Measurements from ENCODE around the gene MCEMP1. TPM values are rescaled to one million over a fixed set of nuclear protein-coding genes. Genes with fewer than 3 reads are reported as not detected.
A peak's percentile ranks its signal among the peaks of the same experiment; 100 is the strongest.

The MCEMP1 gene
- total and polyA plus RNA-seq, 5 donors, result 0.17 to 0.85 (median 0.50) TPM

DNA sequence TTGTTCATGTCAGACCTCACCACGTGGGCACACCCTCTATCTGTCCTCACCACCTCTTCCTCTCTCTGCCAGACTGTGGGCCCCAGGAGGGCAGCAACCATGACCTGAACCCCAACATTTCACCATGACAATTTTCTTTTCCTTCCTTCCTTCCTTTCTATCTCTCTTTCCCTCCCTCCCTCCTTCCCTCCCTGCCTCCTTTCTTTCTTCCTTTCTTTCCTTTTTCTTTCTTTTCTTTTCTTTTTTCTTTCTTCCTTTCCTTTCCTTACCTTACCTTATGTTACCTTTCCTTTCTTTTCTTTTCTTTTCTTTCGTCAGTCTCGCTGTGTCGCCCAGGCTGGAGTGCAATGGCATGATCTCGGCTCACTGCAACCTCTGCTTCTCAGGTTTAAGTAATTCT is 33.7 kb downstream of the MCEMP1 start:
- Histone ChIP-seq H3K4me1 (ENCODE audit: control insufficient read depth, insufficient read depth, low read length) (no peaks in the 10 kb centered on the region), H3K9me3 (ENCODE audit: control insufficient read depth, low read length) (no peaks in the 10 kb centered on the region), H3K27ac (ENCODE audit: low read length) (no peak overlapping the region), H3K27me3 (ENCODE audit: control insufficient read depth, insufficient read depth) (no peaks in the 10 kb centered on the region), H3K4me3 (ENCODE audit: low read length) (no peak overlapping the region)
- DNase-seq, result no peak
- no peak for ATAC-seq
- intact Hi-C loops (cut with DNase I), result no loop called here
- 76% methylated on average over 5 of the region's 5 CpGs for WGBS

- DNase-seq (no peak), ATAC-seq (no peak)
- no peak overlapping the region for H3K27ac ChIP-seq (ENCODE audit: low read length)
- no peak overlapping the region for H3K4me3 ChIP-seq (ENCODE audit: low read length)
- no peaks in the 10 kb centered on the region for H3K27me3 ChIP-seq (ENCODE audit: control insufficient read depth, insufficient read depth)
- peaks cover 1% of the 10 kb centered on the region for H3K9me3 ChIP-seq (ENCODE audit: control insufficient read depth, low read length)
- H3K4me1 ChIP-seq (ENCODE audit: control insufficient read depth, insufficient read depth, low read length), result no peaks in the 10 kb centered on the region
- intact Hi-C loops (cut with DNase I), result no loop called here
- WGBS, result 88% methylated on average over 1 of the region's 1 CpG
Observed at GRCh38 chr19:7715671-7716070, 38.8 kb downstream of the MCEMP1 start.

GRCh38 chr19:7716762-7717161 is 39.9 kb downstream of the MCEMP1 start:
- Histone ChIP-seq H3K27me3 (ENCODE audit: control insufficient read depth, insufficient read depth) (no peaks in the 10 kb centered on the region), H3K4me3 (ENCODE audit: low read length) (no peak overlapping the region), H3K4me1 (ENCODE audit: control insufficient read depth, insufficient read depth, low read length) (no peaks in the 10 kb centered on the region), H3K9me3 (ENCODE audit: control insufficient read depth, low read length) (peaks cover 1% of the 10 kb centered on the region), H3K27ac (ENCODE audit: low read length) (no peak overlapping the region)
- ATAC-seq (no peak), DNase-seq (no peak)
- 88% methylated on average over 1 of the region's 1 CpG for WGBS
- intact Hi-C loops (cut with DNase I), result no loop called here

- Histone ChIP-seq H3K27ac (ENCODE audit: low read length) (no peak overlapping the region), H3K4me1 (ENCODE audit: control insufficient read depth, insufficient read depth, low read length) (no peaks in the 10 kb centered on the region), H3K4me3 (ENCODE audit: low read length) (no peak overlapping the region), H3K9me3 (ENCODE audit: control insufficient read depth, low read length) (peaks cover 1% of the 10 kb centered on the region), H3K27me3 (ENCODE audit: control insufficient read depth, insufficient read depth) (no peaks in the 10 kb centered on the region)
- 53% methylated on average over 8 of the region's 8 CpGs for WGBS
- intact Hi-C loops (cut with DNase I), result no loop called here
- DNase-seq, result no peak
- ATAC-seq, result no peak
Observed at GRCh38 chr19:7718668-7719067, 41.8 kb downstream of the MCEMP1 start.

DNA sequence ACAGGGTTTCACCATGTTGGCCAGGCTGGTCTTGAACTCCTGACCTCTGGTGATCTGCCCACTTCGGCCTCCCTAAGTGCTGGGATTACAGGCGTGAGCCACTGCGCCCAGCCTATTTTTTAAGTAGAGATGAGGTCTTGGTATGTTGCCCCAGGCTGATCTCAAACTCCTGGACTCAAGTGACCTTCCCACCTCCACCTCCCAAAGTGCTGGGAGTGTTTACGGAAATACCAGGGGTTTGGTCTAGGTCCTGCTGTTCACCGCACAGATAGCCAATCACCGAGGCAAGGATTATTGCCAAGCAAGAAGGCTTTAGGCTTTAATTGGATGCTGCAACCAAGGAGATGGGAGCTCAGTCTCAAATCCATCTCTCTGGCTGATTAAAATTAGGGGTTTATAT is 43.5 kb downstream of the MCEMP1 start:
- ATAC-seq (no peak), DNase-seq (no peak)
- H3K4me1 ChIP-seq (ENCODE audit: control insufficient read depth, insufficient read depth, low read length), result no peaks in the 10 kb centered on the region
- intact Hi-C loops (cut with DNase I), result no loop called here
- H3K9me3 ChIP-seq (ENCODE audit: control insufficient read depth, low read length), result peaks cover 1% of the 10 kb centered on the region
- 76% methylated on average over 6 of the region's 6 CpGs for WGBS
- H3K27me3 ChIP-seq (ENCODE audit: control insufficient read depth, insufficient read depth), result no peaks in the 10 kb centered on the region
- H3K4me3 ChIP-seq (ENCODE audit: low read length), result no peak overlapping the region
- no peak overlapping the region for H3K27ac ChIP-seq (ENCODE audit: low read length)

GRCh38 chr19:7722231-7722651 is 45.4 kb downstream of the MCEMP1 start:
- Histone ChIP-seq H3K4me1 (ENCODE audit: control insufficient read depth, insufficient read depth, low read length) (no peaks in the 10 kb centered on the region), H3K27me3 (ENCODE audit: control insufficient read depth, insufficient read depth) (no peaks in the 10 kb centered on the region), H3K4me3 (ENCODE audit: low read length) (no peak overlapping the region), H3K27ac (ENCODE audit: low read length) (no peak overlapping the region), H3K9me3 (ENCODE audit: control insufficient read depth, low read length) (no peaks in the 10 kb centered on the region)
- intact Hi-C loops (cut with DNase I), result no loop called here
- ATAC-seq, result no peak
- 56% methylated on average over 5 of the region's 5 CpGs for WGBS
- no peak for DNase-seq

GRCh38 chr19:7725791-7726190 is 48.9 kb downstream of the MCEMP1 start:
- no peak for ATAC-seq
- DNase-seq, result no peak
- H3K27me3 ChIP-seq (ENCODE audit: control insufficient read depth, insufficient read depth), result peaks cover 2% of the 10 kb centered on the region
- no peaks in the 10 kb centered on the region for H3K9me3 ChIP-seq (ENCODE audit: control insufficient read depth, low read length)
- H3K4me1 ChIP-seq (ENCODE audit: control insufficient read depth, insufficient read depth, low read length), result no peaks in the 10 kb centered on the region
- no peak overlapping the region for H3K4me3 ChIP-seq (ENCODE audit: low read length)
- WGBS, result 48% methylated on average over 2 of the region's 2 CpGs
- intact Hi-C loops (cut with DNase I), result no loop called here
- no peak overlapping the region for H3K27ac ChIP-seq (ENCODE audit: low read length)

DNA sequence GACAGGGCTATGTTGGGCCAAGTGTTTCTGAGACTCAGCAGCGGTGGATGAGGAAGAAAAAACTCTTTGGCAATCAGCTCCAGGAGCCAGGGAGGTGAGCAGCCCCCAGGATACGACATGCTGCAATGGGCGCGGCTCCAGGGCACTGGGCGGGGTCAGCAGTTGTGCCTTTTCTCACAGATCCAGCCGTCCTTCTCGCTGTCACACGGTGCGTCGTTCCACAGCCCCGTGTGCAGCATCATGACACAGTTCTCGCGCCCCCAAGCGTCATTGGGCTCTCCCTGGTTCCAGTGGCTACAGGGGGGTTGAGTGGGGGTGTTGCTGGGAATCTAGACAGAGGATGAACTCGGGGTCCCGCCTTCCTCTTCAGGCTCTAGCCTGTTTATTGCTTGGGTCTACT is 52.3 kb downstream of the MCEMP1 start:
- no peak overlapping the region for H3K4me3 ChIP-seq (ENCODE audit: low read length)
- H3K4me1 ChIP-seq (ENCODE audit: control insufficient read depth, insufficient read depth, low read length), result no peaks in the 10 kb centered on the region
- intact Hi-C loops (cut with DNase I), result no loop called here
- DNase-seq, result peak in 1 of 3 donors; percentile 51
- H3K27ac ChIP-seq (ENCODE audit: low read length), result no peak overlapping the region
- H3K27me3 ChIP-seq (ENCODE audit: control insufficient read depth, insufficient read depth), result peaks cover 2% of the 10 kb centered on the region
- H3K9me3 ChIP-seq (ENCODE audit: control insufficient read depth, low read length), result no peaks in the 10 kb centered on the region
- ATAC-seq, result no peak
- 17% methylated on average over 16 of the region's 16 CpGs for WGBS

Other genes starting within 250 kb of the MCEMP1 start
- gene PEX11G, start 188.1 kb upstream of the MCEMP1 start, total RNA-seq, result 1 to 10 TPM; 1.5 to 2.5 (median 2.3) TPM
- gene PEX11G, start 188.1 kb upstream of the MCEMP1 start, polyA plus RNA-seq, result 3.2 TPM
- 100 to 1,000 TPM; 101 to 120 (median 115) TPM for gene ZNF358, start 161.0 kb upstream of the MCEMP1 start, total RNA-seq
- 143 TPM for gene ZNF358, start 161.0 kb upstream of the MCEMP1 start, polyA plus RNA-seq
- gene MCOLN1, start 154.5 kb upstream of the MCEMP1 start, total RNA-seq, result 10 to 100 TPM; 19.5 to 24.4 (median 21.8) TPM
- gene MCOLN1, start 154.5 kb upstream of the MCEMP1 start, polyA plus RNA-seq, result 20.7 TPM
- 10 to 100 TPM; 53.4 to 70.9 (median 65.4) TPM for gene PNPLA6, start 141.4 kb upstream of the MCEMP1 start, total RNA-seq
- 33.5 TPM for gene PNPLA6, start 141.4 kb upstream of the MCEMP1 start, polyA plus RNA-seq
- under 1 TPM; 0.20 to 0.71 (median 0.38) TPM for gene CAMSAP3, start 81.2 kb upstream of the MCEMP1 start, total RNA-seq
- gene CAMSAP3, start 81.2 kb upstream of the MCEMP1 start, polyA plus RNA-seq, result 0.29 TPM
- gene XAB2, start 47.5 kb upstream of the MCEMP1 start, total RNA-seq, result 10 to 100 TPM; 18.9 to 27.3 (median 26.0) TPM
- 19.0 TPM for gene XAB2, start 47.5 kb upstream of the MCEMP1 start, polyA plus RNA-seq
- gene PET100, start 47.3 kb upstream of the MCEMP1 start, total RNA-seq, result 100 to 1,000 TPM; 136 to 194 (median 167) TPM
- gene PET100, start 47.3 kb upstream of the MCEMP1 start, polyA plus RNA-seq, result 191 TPM
- not detected for gene PCP2, start 43.4 kb upstream of the MCEMP1 start, total RNA-seq
- 0.34 TPM for gene PCP2, start 43.4 kb upstream of the MCEMP1 start, polyA plus RNA-seq
- gene STXBP2, start 40.0 kb upstream of the MCEMP1 start, total RNA-seq, result 10 to 100 TPM in 1 of 4 donors, 1 to 10 TPM in 3; 6.8 to 12.1 (median 9.2) TPM
- 5.0 TPM for gene STXBP2, start 40.0 kb upstream of the MCEMP1 start, polyA plus RNA-seq
- 1 to 10 TPM in 1 of 4 donors, under 1 TPM in 2, not detected in 1; 0.49 to 1.7 (median 0.78) TPM for gene RETN, start 8.0 kb upstream of the MCEMP1 start, total RNA-seq
- gene RETN, start 8.0 kb upstream of the MCEMP1 start, polyA plus RNA-seq, result 7.2 TPM
- 100 to 1,000 TPM in 1 of 4 donors, 10 to 100 TPM in 3; 94.8 to 121 (median 97.1) TPM for gene TRAPPC5, start 3.7 kb downstream of the MCEMP1 start, total RNA-seq
- 93.4 TPM for gene TRAPPC5, start 3.7 kb downstream of the MCEMP1 start, polyA plus RNA-seq
- not detected for gene FCER2, start 25.0 kb downstream of the MCEMP1 start, total RNA-seq
- 0.09 TPM for gene FCER2, start 25.0 kb downstream of the MCEMP1 start, polyA plus RNA-seq
- 1 to 10 TPM in 2 of 4 donors, under 1 TPM in 2; 0.54 to 1.6 (median 1.1) TPM for gene CLEC4G, start 55.0 kb downstream of the MCEMP1 start, total RNA-seq
- 0.32 TPM for gene CLEC4G, start 55.0 kb downstream of the MCEMP1 start, polyA plus RNA-seq
- gene CD209, start 70.4 kb downstream of the MCEMP1 start, total RNA-seq, result 10 to 100 TPM in 1 of 4 donors, 1 to 10 TPM in 3; 3.7 to 10.7 (median 9.1) TPM
- gene CD209, start 70.4 kb downstream of the MCEMP1 start, polyA plus RNA-seq, result 0.68 TPM
- not detected for gene CLEC4M, start 86.2 kb downstream of the MCEMP1 start, total RNA-seq
- not detected for gene CLEC4M, start 86.2 kb downstream of the MCEMP1 start, polyA plus RNA-seq
- 10 to 100 TPM; 17.7 to 20.5 (median 18.6) TPM for gene EVI5L, start 153.1 kb downstream of the MCEMP1 start, total RNA-seq
- gene EVI5L, start 153.1 kb downstream of the MCEMP1 start, polyA plus RNA-seq, result 22.2 TPM
- gene PRR36, start 197.3 kb downstream of the MCEMP1 start, total RNA-seq, result under 1 TPM in 2 of 4 donors, not detected in 2; 0.29 to 0.34 TPM
- gene PRR36, start 197.3 kb downstream of the MCEMP1 start, polyA plus RNA-seq, result 0.11 TPM
- 1 to 10 TPM in 2 of 4 donors, under 1 TPM in 2; 0.93 to 1.2 (median 0.97) TPM for gene LRRC8E, start 211.4 kb downstream of the MCEMP1 start, total RNA-seq
- 0.36 TPM for gene LRRC8E, start 211.4 kb downstream of the MCEMP1 start, polyA plus RNA-seq
- 10 to 100 TPM; 23.2 to 32.6 (median 28.5) TPM for gene MAP2K7, start 226.8 kb downstream of the MCEMP1 start, total RNA-seq
- gene MAP2K7, start 226.8 kb downstream of the MCEMP1 start, polyA plus RNA-seq, result 26.9 TPM
- 10 to 100 TPM in 3 of 4 donors, 1 to 10 TPM in 1; 8.0 to 17.6 (median 14.5) TPM for gene TGFBR3L, start 237.7 kb downstream of the MCEMP1 start, total RNA-seq
- gene TGFBR3L, start 237.7 kb downstream of the MCEMP1 start, polyA plus RNA-seq, result 2.4 TPM
- gene SNAPC2, start 243.2 kb downstream of the MCEMP1 start, total RNA-seq, result 10 to 100 TPM in 3 of 4 donors, 1 to 10 TPM in 1; 9.6 to 14.4 (median 11.0) TPM
- 12.2 TPM for gene SNAPC2, start 243.2 kb downstream of the MCEMP1 start, polyA plus RNA-seq
- under 1 TPM in 2 of 4 donors, not detected in 2; 0.24 to 0.34 TPM for gene CTXN1, start 249.0 kb downstream of the MCEMP1 start, total RNA-seq
- gene CTXN1, start 249.0 kb downstream of the MCEMP1 start, polyA plus RNA-seq, result 0.16 TPM

All from right cardiac atrium (tissue), 5 donors.